ENCODE data around the gene MYH1.

The MYH1 gene

GRCh38 chr17:10492004-10492403, 26.3 kb downstream of the MYH1 start:
- in situ Hi-C loops (cut with HindIII; ENCODE audit: low sequenced_read_pairs) = no loop called here

- in situ Hi-C loops (cut with HindIII; ENCODE audit: low sequenced_read_pairs) = no loop called here
Observed at GRCh38 chr17:10482252-10482651, 36.1 kb downstream of the MYH1 start.

GRCh38 chr17:10477701-10478100, 40.6 kb downstream of the MYH1 start:
- in situ Hi-C loops (cut with HindIII; ENCODE audit: low sequenced_read_pairs) = no loop called here

GRCh38 chr17:10474536-10474935, 43.8 kb downstream of the MYH1 start:
- in situ Hi-C loops (cut with HindIII; ENCODE audit: low sequenced_read_pairs) = loop anchor here (5.0 kb wide), 1 partner anchor 123 kb away; no protein-coding TSS in a partner anchor

GRCh38 chr17:10471858-10472257, 46.5 kb downstream of the MYH1 start:
- in situ Hi-C loops (cut with HindIII; ENCODE audit: low sequenced_read_pairs) = loop anchor here (5.0 kb wide), 1 partner anchor 125 kb away; no protein-coding TSS in a partner anchor

- in situ Hi-C loops (cut with HindIII; ENCODE audit: low sequenced_read_pairs) = no loop called here
Observed at GRCh38 chr17:10469459-10469858, 48.9 kb downstream of the MYH1 start, which contains the start of gene MYH4. TSS of gene MYH4 (minus strand) at chr17:10469559. CDS start at chr17:10466745, 2,814 bp downstream.

GRCh38 chr17:10463402-10463801, 54.9 kb downstream of the MYH1 start:
- in situ Hi-C loops (cut with HindIII; ENCODE audit: low sequenced_read_pairs) = no loop called here

GRCh38 chr17:10460062-10460461, 58.3 kb downstream of the MYH1 start:
- in situ Hi-C loops (cut with HindIII; ENCODE audit: low sequenced_read_pairs) = no loop called here

- in situ Hi-C loops (cut with HindIII; ENCODE audit: low sequenced_read_pairs) = no loop called here
Observed at GRCh38 chr17:10458701-10459100, 59.6 kb downstream of the MYH1 start.

- in situ Hi-C loops (cut with HindIII; ENCODE audit: low sequenced_read_pairs) = no loop called here
Observed at GRCh38 chr17:10457952-10458351, 60.4 kb downstream of the MYH1 start.

- in situ Hi-C loops (cut with HindIII; ENCODE audit: low sequenced_read_pairs) = no loop called here
Observed at GRCh38 chr17:10447026-10447931, 71.1 kb downstream of the MYH1 start.
